Measurements from ENCODE around the gene TAGLN.

TAGLN gene

GRCh38 chr11:117230286-117230961 is 31.3 kb downstream of the TAGLN start:
- no peak for TF ChIP-seq ZNF565 (CRISPR knock-in tag; conservative IDR thresholded peaks at IDR 0.05; ENCODE audit: low read depth)
- TF ChIP-seq PPARA (CRISPR knock-in tag; IDR thresholded peaks at IDR 0.05; ENCODE audit: borderline replicate concordance): no peak
- no peak for TF ChIP-seq ZFP30 (CRISPR knock-in tag; IDR thresholded peaks at IDR 0.05)
- no peak for TF ChIP-seq ARNTL (CRISPR knock-in tag; IDR thresholded peaks at IDR 0.05; ENCODE audit: borderline replicate concordance, low read depth)
- TF ChIP-seq SNAI2 (CRISPR knock-in tag; IDR thresholded peaks at IDR 0.05): no peak
- TF ChIP-seq PATZ1 (CRISPR knock-in tag; IDR thresholded peaks at IDR 0.05; ENCODE audit: borderline replicate concordance): no peak
- no peak for TF ChIP-seq GLIS3 (CRISPR knock-in tag; IDR thresholded peaks at IDR 0.05)
- TF ChIP-seq ISL1 (CRISPR knock-in tag; IDR thresholded peaks at IDR 0.05): no peak
- no peak for TF ChIP-seq BACH2 (CRISPR knock-in tag; IDR thresholded peaks at IDR 0.05; ENCODE audit: borderline replicate concordance)
- TF ChIP-seq TOX (CRISPR knock-in tag; IDR thresholded peaks at IDR 0.05; ENCODE audit: borderline replicate concordance): no peak
- no peak for ATAC-seq

- no peak for TF ChIP-seq PPARA (CRISPR knock-in tag; IDR thresholded peaks at IDR 0.05; ENCODE audit: borderline replicate concordance)
- peak; percentile 3; the same call in 2 of the 3 replicates for ATAC-seq
Measured at GRCh38 chr11:117230999-117231841, 32.0 kb downstream of the TAGLN start.

- TF ChIP-seq ARNTL (CRISPR knock-in tag; IDR thresholded peaks at IDR 0.05; ENCODE audit: borderline replicate concordance, low read depth): no peak
- no peak for TF ChIP-seq SNAI2 (CRISPR knock-in tag; IDR thresholded peaks at IDR 0.05)
- no peak for TF ChIP-seq ISL1 (CRISPR knock-in tag; IDR thresholded peaks at IDR 0.05)
- no peak for TF ChIP-seq ESRRG (CRISPR knock-in tag; IDR thresholded peaks at IDR 0.05)
- no peak for TF ChIP-seq TOX (CRISPR knock-in tag; IDR thresholded peaks at IDR 0.05; ENCODE audit: borderline replicate concordance)
- no peak for TF ChIP-seq ZNF70 (CRISPR knock-in tag; IDR thresholded peaks at IDR 0.05)
- TF ChIP-seq POU6F1 (CRISPR knock-in tag; IDR thresholded peaks at IDR 0.05; ENCODE audit: borderline replicate concordance, low read depth): no peak
- no peak for TF ChIP-seq CSDC2 (CRISPR knock-in tag; IDR thresholded peaks at IDR 0.05)
- no peak for TF ChIP-seq TCF4 (CRISPR knock-in tag; IDR thresholded peaks at IDR 0.05; ENCODE audit: borderline replicate concordance)
- TF ChIP-seq ZFP3 (CRISPR knock-in tag; IDR thresholded peaks at IDR 0.05): no peak
- ATAC-seq: no peak
Measured at GRCh38 chr11:117231842-117232091, 32.6 kb downstream of the TAGLN start, which contains the start of gene PCSK7. Gene PCSK7 (minus strand): TSS chr11:117232073. CDS start chr11:117229844, 2,229 bp downstream.

GRCh38 chr11:117232092-117232878 is 33.1 kb downstream of the TAGLN start, which contains the start of gene RNF214:
Gene RNF214 (plus strand): TSS chr11:117232671. CDS start chr11:117234273, 1,602 bp downstream.
- ATAC-seq: peak; percentile 87
- TF ChIP-seq OSR1 (CRISPR knock-in tag; IDR thresholded peaks at IDR 0.05) (no peak), SNAI2 (CRISPR knock-in tag; IDR thresholded peaks at IDR 0.05) (no peak), ZNF565 (CRISPR knock-in tag; conservative IDR thresholded peaks at IDR 0.05; ENCODE audit: low read depth) (no peak), ZFP3 (CRISPR knock-in tag; IDR thresholded peaks at IDR 0.05) (no peak), GLIS3 (CRISPR knock-in tag; IDR thresholded peaks at IDR 0.05) (no peak), TCF4 (CRISPR knock-in tag; IDR thresholded peaks at IDR 0.05; ENCODE audit: borderline replicate concordance) (no peak), TOX (CRISPR knock-in tag; IDR thresholded peaks at IDR 0.05; ENCODE audit: borderline replicate concordance) (no peak), ZC3H10 (CRISPR knock-in tag; IDR thresholded peaks at IDR 0.05) (no peak), RARB (CRISPR knock-in tag; IDR thresholded peaks at IDR 0.05) (no peak), POU6F1 (CRISPR knock-in tag; IDR thresholded peaks at IDR 0.05; ENCODE audit: borderline replicate concordance, low read depth) (no peak), PATZ1 (CRISPR knock-in tag; IDR thresholded peaks at IDR 0.05; ENCODE audit: borderline replicate concordance) (no peak), ISL1 (CRISPR knock-in tag; IDR thresholded peaks at IDR 0.05) (no peak), PPARA (CRISPR knock-in tag; IDR thresholded peaks at IDR 0.05; ENCODE audit: borderline replicate concordance) (no peak), BACH2 (CRISPR knock-in tag; IDR thresholded peaks at IDR 0.05; ENCODE audit: borderline replicate concordance) (no peak), ZFP30 (CRISPR knock-in tag; IDR thresholded peaks at IDR 0.05) (no peak), CREB5 (CRISPR knock-in tag; IDR thresholded peaks at IDR 0.05; ENCODE audit: low read depth) (no peak), ESRRG (CRISPR knock-in tag; IDR thresholded peaks at IDR 0.05) (no peak)
